ENCODE data around the gene ANTXR1.

ANTXR1 gene

DNA sequence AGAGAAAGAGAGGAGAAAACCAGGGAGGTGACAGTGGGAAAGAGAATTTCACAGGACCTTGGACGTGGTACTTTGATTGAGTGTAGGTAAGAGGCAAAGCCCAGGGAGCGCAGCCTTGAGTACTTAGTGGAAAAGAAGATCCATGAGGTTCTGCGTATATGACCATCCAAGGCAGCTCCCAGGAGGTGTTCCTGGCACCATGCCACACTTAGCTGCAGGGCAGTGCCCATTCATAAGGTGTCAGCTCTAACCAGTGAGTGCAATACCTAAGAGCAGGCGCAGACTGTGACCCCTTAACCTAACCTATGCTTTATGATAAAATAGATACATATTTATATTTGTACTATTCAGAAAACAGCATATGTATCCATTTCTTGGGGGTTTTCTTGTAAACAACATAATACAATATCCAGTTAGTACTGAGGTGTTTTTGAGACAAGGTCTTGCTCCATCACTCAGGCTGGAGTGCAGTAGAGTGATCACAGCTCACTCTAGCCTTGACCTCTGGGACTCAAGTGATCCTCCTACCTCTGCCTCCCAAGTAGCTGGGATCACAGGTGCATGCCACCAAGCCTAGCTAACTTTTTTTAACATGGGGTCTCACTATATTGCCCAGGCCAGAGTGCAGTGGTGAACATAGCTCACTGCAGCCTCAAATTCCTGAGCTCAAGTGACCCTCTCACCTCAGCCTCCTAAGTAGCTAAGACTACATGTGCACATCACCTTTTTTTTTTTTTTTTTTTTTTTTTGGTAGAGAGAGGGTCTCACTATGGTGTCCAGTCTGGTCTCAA lies 199.5 kb downstream of the ANTXR1 start:
- no peak overlapping the region for H2AFZ ChIP-seq (ENCODE audit: low read depth, low read length)
- no peak for DNase-seq
- H3K27me3 ChIP-seq (ENCODE audit: insufficient read depth, low read length, poor library complexity): no peaks in the 10 kb centered on the region
- H4K20me1 ChIP-seq (ENCODE audit: insufficient read depth, low read length): no peaks in the 10 kb centered on the region
- TF ChIP-seq EZH2 (IDR thresholded peaks at IDR 0.05; ENCODE audit: borderline replicate concordance, low read depth, low read length, severe bottlenecking): no peak
- TF ChIP-seq, protein P1, sequence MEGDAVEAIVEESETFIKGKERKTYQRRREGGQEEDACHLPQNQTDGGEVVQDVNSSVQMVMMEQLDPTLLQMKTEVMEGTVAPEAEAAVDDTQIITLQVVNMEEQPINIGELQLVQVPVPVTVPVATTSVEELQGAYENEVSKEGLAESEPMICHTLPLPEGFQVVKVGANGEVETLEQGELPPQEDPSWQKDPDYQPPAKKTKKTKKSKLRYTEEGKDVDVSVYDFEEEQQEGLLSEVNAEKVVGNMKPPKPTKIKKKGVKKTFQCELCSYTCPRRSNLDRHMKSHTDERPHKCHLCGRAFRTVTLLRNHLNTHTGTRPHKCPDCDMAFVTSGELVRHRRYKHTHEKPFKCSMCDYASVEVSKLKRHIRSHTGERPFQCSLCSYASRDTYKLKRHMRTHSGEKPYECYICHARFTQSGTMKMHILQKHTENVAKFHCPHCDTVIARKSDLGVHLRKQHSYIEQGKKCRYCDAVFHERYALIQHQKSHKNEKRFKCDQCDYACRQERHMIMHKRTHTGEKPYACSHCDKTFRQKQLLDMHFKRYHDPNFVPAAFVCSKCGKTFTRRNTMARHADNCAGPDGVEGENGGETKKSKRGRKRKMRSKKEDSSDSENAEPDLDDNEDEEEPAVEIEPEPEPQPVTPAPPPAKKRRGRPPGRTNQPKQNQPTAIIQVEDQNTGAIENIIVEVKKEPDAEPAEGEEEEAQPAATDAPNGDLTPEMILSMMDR (IDR thresholded peaks at IDR 0.05; ENCODE audit: borderline replicate concordance, extremely low read depth, low read length, poor library complexity, severe bottlenecking): no peak
- no peak overlapping the region for H3K27ac ChIP-seq (ENCODE audit: low read length)
- H3K4me2 ChIP-seq (ENCODE audit: insufficient read depth, low read length): no peak overlapping the region
- no peak overlapping the region for H3K9ac ChIP-seq (ENCODE audit: low read depth, low read length)
- peaks cover 3% of the 10 kb centered on the region; the same call in 1 of the 2 replicates for H3K36me3 ChIP-seq (ENCODE audit: insufficient read depth, low read length)
- peaks cover 6% of the 10 kb centered on the region for H3K9me3 ChIP-seq (ENCODE audit: insufficient read depth, low read length, severe bottlenecking)
- no peaks in the 10 kb centered on the region for H3K79me2 ChIP-seq (ENCODE audit: insufficient read depth, low read length)
- no peak overlapping the region for H3K4me3 ChIP-seq (ENCODE audit: low read depth in 1 of 2, low read length in 2 of 2)
- H3K4me1 ChIP-seq (ENCODE audit: insufficient read depth, low read length): no peaks in the 10 kb centered on the region
- no peak for ATAC-seq (ENCODE audit: insufficient read depth, low read depth)

DNA sequence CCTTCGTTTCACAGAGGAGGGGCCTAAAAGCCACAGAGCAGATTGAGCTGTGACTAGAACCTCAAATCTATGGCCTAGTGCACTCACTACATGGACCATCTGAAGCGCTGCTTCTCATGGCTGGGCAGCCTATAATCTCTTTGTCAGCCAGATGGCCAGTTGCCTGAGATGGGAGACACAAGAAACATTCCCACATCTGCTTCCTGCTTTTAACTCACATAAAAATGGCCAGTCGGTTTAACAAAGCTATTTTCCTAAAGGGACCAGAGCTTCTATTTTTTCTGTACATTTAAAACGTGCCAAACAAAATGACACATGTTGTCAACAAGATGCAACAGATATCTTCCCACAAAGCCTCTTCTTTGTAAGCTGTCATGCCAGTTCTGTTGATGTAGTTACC lies 200.2 kb downstream of the ANTXR1 start:
- no peak for TF ChIP-seq EZH2 (IDR thresholded peaks at IDR 0.05; ENCODE audit: borderline replicate concordance, low read depth, low read length, severe bottlenecking)
- TF ChIP-seq, protein P1 (IDR thresholded peaks at IDR 0.05; ENCODE audit: borderline replicate concordance, extremely low read depth, low read length, poor library complexity, severe bottlenecking): no peak
- Histone ChIP-seq H3K4me2 (ENCODE audit: insufficient read depth, low read length) (no peak overlapping the region), H3K27me3 (ENCODE audit: insufficient read depth, low read length, poor library complexity) (no peaks in the 10 kb centered on the region), H3K4me1 (ENCODE audit: insufficient read depth, low read length) (no peaks in the 10 kb centered on the region), H3K79me2 (ENCODE audit: insufficient read depth, low read length) (no peaks in the 10 kb centered on the region), H3K9ac (ENCODE audit: low read depth, low read length) (no peak overlapping the region), H3K4me3 (ENCODE audit: low read depth in 1 of 2, low read length in 2 of 2) (no peak overlapping the region), H2AFZ (ENCODE audit: low read depth, low read length) (no peak overlapping the region), H3K36me3 (ENCODE audit: insufficient read depth, low read length) (peaks cover 3% of the 10 kb centered on the region; the same call in 1 of the 2 replicates), H3K9me3 (ENCODE audit: insufficient read depth, low read length, severe bottlenecking) (no peaks in the 10 kb centered on the region), H4K20me1 (ENCODE audit: insufficient read depth, low read length) (no peaks in the 10 kb centered on the region), H3K27ac (ENCODE audit: low read length) (no peak overlapping the region)
- DNase-seq (no peak), ATAC-seq (ENCODE audit: insufficient read depth, low read depth) (no peak)

DNA sequence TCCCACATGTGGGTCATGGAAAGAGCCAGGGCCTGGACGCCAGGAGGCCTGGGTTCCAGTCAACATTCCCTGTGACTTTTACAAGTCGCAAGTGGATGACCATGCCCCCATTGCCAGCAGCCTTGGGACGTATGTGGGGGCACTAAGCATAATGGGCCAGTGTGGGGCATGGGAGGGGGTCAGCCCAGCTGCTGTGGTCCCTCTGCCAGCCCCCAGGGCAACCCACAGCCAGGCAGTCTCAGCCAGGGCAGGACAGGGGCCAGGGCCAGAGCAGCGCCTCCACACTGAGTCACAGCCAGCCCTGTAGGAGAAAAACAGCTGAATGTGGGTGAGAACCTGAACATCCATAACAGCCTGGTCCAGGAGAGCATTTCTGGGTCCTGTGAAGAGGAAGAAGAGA lies 200.8 kb downstream of the ANTXR1 start:
- no peak for TF ChIP-seq EZH2 (IDR thresholded peaks at IDR 0.05; ENCODE audit: borderline replicate concordance, low read depth, low read length, severe bottlenecking)
- TF ChIP-seq, protein P1 (IDR thresholded peaks at IDR 0.05; ENCODE audit: borderline replicate concordance, extremely low read depth, low read length, poor library complexity, severe bottlenecking): no peak
- no peaks in the 10 kb centered on the region for H3K79me2 ChIP-seq (ENCODE audit: insufficient read depth, low read length)
- H4K20me1 ChIP-seq (ENCODE audit: insufficient read depth, low read length): no peaks in the 10 kb centered on the region
- DNase-seq: no peak
- no peaks in the 10 kb centered on the region for H3K27me3 ChIP-seq (ENCODE audit: insufficient read depth, low read length, poor library complexity)
- no peak overlapping the region for H3K4me3 ChIP-seq (ENCODE audit: low read depth in 1 of 2, low read length in 2 of 2)
- H3K36me3 ChIP-seq (ENCODE audit: insufficient read depth, low read length): peaks cover 3% of the 10 kb centered on the region; the same call in 1 of the 2 replicates
- H3K9me3 ChIP-seq (ENCODE audit: insufficient read depth, low read length, severe bottlenecking): no peaks in the 10 kb centered on the region
- ATAC-seq (ENCODE audit: insufficient read depth, low read depth): no peak
- H3K27ac ChIP-seq (ENCODE audit: low read length): no peak overlapping the region
- H3K9ac ChIP-seq (ENCODE audit: low read depth, low read length): no peak overlapping the region
- H2AFZ ChIP-seq (ENCODE audit: low read depth, low read length): no peak overlapping the region
- no peak overlapping the region for H3K4me2 ChIP-seq (ENCODE audit: insufficient read depth, low read length)
- H3K4me1 ChIP-seq (ENCODE audit: insufficient read depth, low read length): no peaks in the 10 kb centered on the region

All from DND-41 (cell line).